Neuron (in vitro differentiated cells): Measurements from ENCODE around the gene ARHGAP15.

Experiments
- H2AFZ ChIP-seq: one replicate; pipeline ENCODE4 v1.6.1; 2013; ENCODE audit warnings: low read depth, mild to moderate bottlenecking, inconsistent platforms, low read length, moderate library complexity
- H3K27me3 ChIP-seq: one replicate; pipeline ENCODE4 v1.6.1; 2013; ENCODE audit warnings: low read length; ENCODE audit not compliant: insufficient read depth
- H3K36me3 ChIP-seq: one replicate; pipeline ENCODE4 v1.6.1; 2013; ENCODE audit warnings: low read length; ENCODE audit not compliant: insufficient read depth
- H3K4me1 ChIP-seq: one replicate; pipeline ENCODE4 v1.6.1; 2013; ENCODE audit warnings: low read length; ENCODE audit not compliant: insufficient read depth
- H3K4me3 ChIP-seq: 2 replicates; pipeline ENCODE4 v1.5.1; 2013; ENCODE audit warnings: mild to moderate bottlenecking, low read length, moderate library complexity
- H3K9me3 ChIP-seq: one replicate; pipeline ENCODE4 v1.6.1; 2013; ENCODE audit warnings: low read length

Gene ARHGAP15

GRCh38 chr2:143729296-143729814, 600.1 kb downstream of the ARHGAP15 start:
- Histone ChIP-seq H3K27me3 (no peaks in the 10 kb centered on the region), H3K9me3 (no peaks in the 10 kb centered on the region), H3K4me1 (peaks cover 2% of the 10 kb centered on the region), H3K36me3 (no peaks in the 10 kb centered on the region), H3K4me3 (no peak overlapping the region), H2AFZ (no peak overlapping the region)

- H3K4me1 ChIP-seq, result peaks cover 2% of the 10 kb centered on the region
- H3K27me3 ChIP-seq, result no peaks in the 10 kb centered on the region
- no peaks in the 10 kb centered on the region for H3K36me3 ChIP-seq
- H3K9me3 ChIP-seq, result no peaks in the 10 kb centered on the region
- H2AFZ ChIP-seq, result no peak overlapping the region
- H3K4me3 ChIP-seq, result no peak overlapping the region
These were observed 601.1 kb downstream of the ARHGAP15 start for GRCh38 chr2:143730155-143730952.

- Histone ChIP-seq H3K4me1 (peaks cover 2% of the 10 kb centered on the region), H2AFZ (no peak overlapping the region), H3K27me3 (no peaks in the 10 kb centered on the region), H3K36me3 (no peaks in the 10 kb centered on the region), H3K4me3 (no peak overlapping the region), H3K9me3 (no peaks in the 10 kb centered on the region)
These were observed 601.7 kb downstream of the ARHGAP15 start for GRCh38 chr2:143730953-143731260.

GRCh38 chr2:143732076-143732475, 602.9 kb downstream of the ARHGAP15 start:
- no peak overlapping the region for H3K4me3 ChIP-seq
- peaks cover 2% of the 10 kb centered on the region for H3K4me1 ChIP-seq
- no peak overlapping the region for H2AFZ ChIP-seq
- no peaks in the 10 kb centered on the region for H3K9me3 ChIP-seq
- no peaks in the 10 kb centered on the region for H3K36me3 ChIP-seq
- H3K27me3 ChIP-seq, result no peaks in the 10 kb centered on the region

- Histone ChIP-seq H3K4me1 (peaks cover 2% of the 10 kb centered on the region), H3K4me3 (no peak overlapping the region), H3K27me3 (no peaks in the 10 kb centered on the region), H3K9me3 (no peaks in the 10 kb centered on the region), H2AFZ (no peak overlapping the region), H3K36me3 (no peaks in the 10 kb centered on the region)
These were observed 603.7 kb downstream of the ARHGAP15 start for GRCh38 chr2:143732871-143733270.

- H3K27me3 ChIP-seq, result no peaks in the 10 kb centered on the region
- no peaks in the 10 kb centered on the region for H3K36me3 ChIP-seq
- no peak overlapping the region for H3K4me3 ChIP-seq
- peaks cover 2% of the 10 kb centered on the region for H3K4me1 ChIP-seq
- no peaks in the 10 kb centered on the region for H3K9me3 ChIP-seq
- H2AFZ ChIP-seq, result no peak overlapping the region
These were observed 605.3 kb downstream of the ARHGAP15 start for GRCh38 chr2:143734507-143734906.

- H3K9me3 ChIP-seq, result no peaks in the 10 kb centered on the region
- H3K27me3 ChIP-seq, result no peaks in the 10 kb centered on the region
- no peak overlapping the region for H3K4me3 ChIP-seq
- H3K36me3 ChIP-seq, result no peaks in the 10 kb centered on the region
- no peak overlapping the region for H2AFZ ChIP-seq
- H3K4me1 ChIP-seq, result peaks cover 2% of the 10 kb centered on the region
These were observed 607.7 kb downstream of the ARHGAP15 start for GRCh38 chr2:143736904-143737303.

GRCh38 chr2:143740431-143740830, 611.2 kb downstream of the ARHGAP15 start:
- Histone ChIP-seq H3K27me3 (no peaks in the 10 kb centered on the region), H3K36me3 (no peaks in the 10 kb centered on the region), H3K9me3 (no peaks in the 10 kb centered on the region), H3K4me1 (no peaks in the 10 kb centered on the region), H3K4me3 (no peak overlapping the region), H2AFZ (no peak overlapping the region)

GRCh38 chr2:143741205-143741604, 612.0 kb downstream of the ARHGAP15 start:
- H3K4me1 ChIP-seq, result no peaks in the 10 kb centered on the region
- H3K36me3 ChIP-seq, result no peaks in the 10 kb centered on the region
- no peaks in the 10 kb centered on the region for H3K27me3 ChIP-seq
- no peaks in the 10 kb centered on the region for H3K9me3 ChIP-seq
- no peak overlapping the region for H2AFZ ChIP-seq
- no peak overlapping the region for H3K4me3 ChIP-seq

GRCh38 chr2:143742581-143742980, 613.4 kb downstream of the ARHGAP15 start:
- Histone ChIP-seq H3K4me3 (no peak overlapping the region), H3K9me3 (no peaks in the 10 kb centered on the region), H3K4me1 (no peaks in the 10 kb centered on the region)

GRCh38 chr2:143744114-143744513, 614.9 kb downstream of the ARHGAP15 start:
- H2AFZ ChIP-seq, result no peak overlapping the region
- no peaks in the 10 kb centered on the region for H3K9me3 ChIP-seq
- no peaks in the 10 kb centered on the region for H3K27me3 ChIP-seq
- no peaks in the 10 kb centered on the region for H3K4me1 ChIP-seq
- H3K36me3 ChIP-seq, result no peaks in the 10 kb centered on the region
- H3K4me3 ChIP-seq, result no peak overlapping the region

More at GRCh38 chr2:143742581-143742980, 613.4 kb downstream of the ARHGAP15 start:
- H2AFZ ChIP-seq, result no peak overlapping the region
- no peaks in the 10 kb centered on the region for H3K36me3 ChIP-seq
- no peaks in the 10 kb centered on the region for H3K27me3 ChIP-seq

GRCh38 chr2:143745060-143745459, 615.8 kb downstream of the ARHGAP15 start:
- H3K36me3 ChIP-seq, result no peaks in the 10 kb centered on the region
- H2AFZ ChIP-seq, result no peak overlapping the region
- H3K4me1 ChIP-seq, result no peaks in the 10 kb centered on the region
- no peak overlapping the region for H3K4me3 ChIP-seq
- no peaks in the 10 kb centered on the region for H3K27me3 ChIP-seq
- no peaks in the 10 kb centered on the region for H3K9me3 ChIP-seq

- H3K4me1 ChIP-seq, result no peaks in the 10 kb centered on the region
- H3K9me3 ChIP-seq, result no peaks in the 10 kb centered on the region
- no peak overlapping the region for H3K4me3 ChIP-seq
- no peak overlapping the region for H2AFZ ChIP-seq
- no peaks in the 10 kb centered on the region for H3K27me3 ChIP-seq
- H3K36me3 ChIP-seq, result no peaks in the 10 kb centered on the region
These were observed 625.5 kb downstream of the ARHGAP15 start for GRCh38 chr2:143754742-143755141.
